OCI-LY7 (cell line): ENCODE results near the gene LUM. TPM values are rescaled to one million over a fixed set of nuclear protein-coding genes. Genes with fewer than 3 reads are reported as not detected.

Experiments used
- total RNA-seq, 2 experiments: library from RNA; depleted of rRNA in 1 of 2; stranded (reverse); fragments of >200 nt in 1 of 2; shearing (Covaris generic) in 1 of 2; gene quantifications; 2 replicates each; pipeline ENCODE4 v1.2.3, GENCODE V29; 2014 to 2022

Gene LUM
- total RNA-seq, 2 experiments from 2014 or later = not detected

Other genes starting within 250 kb of the LUM start
- not detected in 2 replicates for gene CCER1, start 156.3 kb downstream of the LUM start, total RNA-seq (2014; rRNA removed; shearing (Covaris generic))
- gene CCER1, start 156.3 kb downstream of the LUM start, total RNA-seq (2022) = not detected in 2 replicates
- gene EPYC, start 106.5 kb downstream of the LUM start, total RNA-seq (2014; rRNA removed; shearing (Covaris generic)) = not detected in 2 replicates
- gene EPYC, start 106.5 kb downstream of the LUM start, total RNA-seq (2022) = not detected in 2 replicates
- gene KERA, start 53.5 kb downstream of the LUM start, total RNA-seq (2014; rRNA removed; shearing (Covaris generic)) = not detected in 2 replicates
- gene KERA, start 53.5 kb downstream of the LUM start, total RNA-seq (2022) = not detected in 2 replicates
- 0.54 TPM in 1 of 2 replicates, not detected in the other for gene DCN, start 71.3 kb upstream of the LUM start, total RNA-seq (2014; rRNA removed; shearing (Covaris generic))
- not detected in 2 replicates for gene DCN, start 71.3 kb upstream of the LUM start, total RNA-seq (2022)